Measurements from ENCODE around the gene WDR62.

WDR62 gene

DNA sequence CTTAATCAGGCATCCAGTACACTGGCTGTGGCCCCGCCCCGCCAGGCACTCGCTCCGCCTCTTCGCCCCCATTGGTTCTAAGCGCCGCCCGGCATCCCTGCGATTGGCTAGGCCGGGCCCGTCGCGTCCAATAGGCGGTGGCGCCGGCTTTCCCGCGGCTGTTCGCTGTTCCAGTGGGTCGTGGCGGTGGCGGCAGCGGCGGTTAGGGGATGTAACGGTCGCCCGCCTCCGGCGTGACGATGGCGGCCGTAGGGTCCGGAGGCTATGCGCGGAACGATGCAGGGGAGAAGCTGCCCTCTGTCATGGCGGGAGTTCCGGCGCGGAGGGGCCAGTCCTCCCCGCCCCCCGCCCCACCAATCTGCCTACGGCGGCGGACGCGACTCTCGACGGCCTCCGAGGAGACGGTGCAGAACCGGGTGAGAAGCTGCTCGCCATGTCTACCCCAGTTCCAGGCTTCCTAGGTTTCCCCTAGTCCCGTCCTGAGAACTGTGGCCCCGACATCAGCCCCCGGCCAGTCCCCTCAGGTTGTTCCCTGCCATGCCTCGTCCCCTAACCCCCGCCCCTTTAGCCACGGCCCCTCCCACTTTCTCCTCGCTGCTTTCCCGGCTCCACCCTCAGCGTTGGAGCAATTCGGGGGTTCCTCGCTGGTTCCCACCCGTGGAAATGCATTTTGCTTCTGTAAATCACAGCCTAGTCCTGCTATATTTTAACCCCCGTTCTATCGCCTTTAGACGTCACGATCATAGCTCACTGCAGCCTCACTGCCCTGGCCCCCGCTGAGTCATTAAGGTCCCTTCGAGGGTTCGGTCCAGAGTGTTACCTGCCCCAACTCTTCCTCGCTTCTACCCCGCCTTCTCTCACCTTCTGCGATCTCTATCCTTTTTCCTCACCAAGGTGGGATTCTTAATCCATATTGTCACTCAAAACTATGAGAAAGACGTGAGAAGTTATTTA lies at the start of gene WDR62:
Gene WDR62, plus strand, starts transcription at position 165 of the 954 bp plus-strand sequence. Its CDS starts 75 bp downstream, at position 240.
- DNase-seq = peak; percentile 97

DNA sequence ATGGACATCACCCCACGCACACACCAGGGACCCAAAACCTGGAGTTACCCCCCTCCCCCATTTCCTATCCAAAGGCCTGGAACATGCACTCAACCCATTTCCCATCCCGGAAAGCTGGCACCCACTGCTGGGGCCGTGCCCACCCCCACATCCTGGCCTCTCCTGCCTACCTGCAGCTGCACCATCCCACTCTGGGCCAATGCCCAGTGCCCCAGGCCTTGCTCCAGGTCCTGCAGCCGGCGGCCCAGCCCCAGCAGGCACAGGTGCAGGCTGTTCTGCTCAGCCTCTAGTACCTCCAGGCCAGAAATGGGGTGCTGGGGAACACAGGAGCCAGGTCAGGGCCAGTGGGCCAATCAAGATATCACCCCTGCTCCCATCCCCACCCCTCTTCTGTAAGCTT lies 47.7 kb upstream of the WDR62 start:
- DNase-seq = no peak

DNA sequence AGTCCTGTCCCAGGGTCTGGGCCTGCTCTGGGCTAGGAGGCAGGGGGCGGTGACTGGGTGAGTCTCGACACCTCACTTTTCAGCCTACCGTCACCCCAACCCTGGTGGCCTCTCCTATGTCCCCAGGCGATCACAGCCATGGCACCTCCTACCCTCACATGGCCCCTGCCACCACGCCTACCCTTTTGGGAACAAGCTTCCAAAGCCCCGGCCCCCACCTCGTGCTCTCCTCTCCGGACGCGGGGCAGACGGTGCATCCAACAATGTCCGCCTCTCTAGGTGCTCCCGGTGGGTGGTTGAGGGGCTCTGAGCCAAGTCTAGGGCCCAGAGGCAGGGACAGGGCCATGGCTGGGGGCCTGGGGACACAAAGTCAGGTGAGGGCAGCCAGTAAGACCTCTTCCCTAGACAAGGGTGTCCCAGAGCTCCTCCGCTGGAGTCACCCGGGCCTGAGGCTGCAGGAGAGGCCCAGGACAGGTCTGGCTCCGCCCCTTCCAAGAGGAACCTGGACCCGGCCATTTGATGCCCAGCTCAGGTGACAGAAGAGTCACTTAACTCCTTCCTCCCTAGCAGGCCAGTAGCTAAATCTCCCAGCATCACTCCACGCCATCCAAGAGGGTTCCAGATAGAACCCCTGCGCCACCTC lies 46.2 kb upstream of the WDR62 start, which contains the start of gene SYNE4:
Gene SYNE4, minus strand, starts transcription at position 478 of the 643 bp plus-strand sequence. Its CDS starts 132 bp downstream, at position 346.
- DNase-seq = peak; percentile 69

DNA sequence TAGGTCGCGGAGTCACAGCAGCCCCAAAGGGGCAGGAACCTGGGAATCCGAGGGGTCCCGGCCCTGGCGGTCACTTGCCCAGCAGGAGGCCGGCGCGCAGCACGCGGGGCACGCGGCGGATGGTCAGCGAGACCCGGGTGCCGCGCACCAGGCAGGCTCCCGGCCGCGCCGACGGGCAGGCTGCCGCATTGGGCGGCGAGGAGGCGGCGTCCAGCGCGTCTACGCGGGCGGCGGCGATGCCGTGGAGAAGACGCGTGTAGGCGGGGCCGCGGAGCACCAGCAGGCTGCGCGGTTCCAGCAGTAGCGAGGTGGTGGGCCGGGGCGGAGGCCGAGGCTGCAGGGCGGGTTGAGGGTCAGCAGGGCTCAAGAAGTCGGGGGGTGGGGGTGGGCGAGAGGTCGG lies 45.5 kb upstream of the WDR62 start:
- DNase-seq = peak; percentile 80

- peak; percentile 41 for DNase-seq
Measured at GRCh38 chr19:36009633-36010379, 44.9 kb upstream of the WDR62 start.

DNA sequence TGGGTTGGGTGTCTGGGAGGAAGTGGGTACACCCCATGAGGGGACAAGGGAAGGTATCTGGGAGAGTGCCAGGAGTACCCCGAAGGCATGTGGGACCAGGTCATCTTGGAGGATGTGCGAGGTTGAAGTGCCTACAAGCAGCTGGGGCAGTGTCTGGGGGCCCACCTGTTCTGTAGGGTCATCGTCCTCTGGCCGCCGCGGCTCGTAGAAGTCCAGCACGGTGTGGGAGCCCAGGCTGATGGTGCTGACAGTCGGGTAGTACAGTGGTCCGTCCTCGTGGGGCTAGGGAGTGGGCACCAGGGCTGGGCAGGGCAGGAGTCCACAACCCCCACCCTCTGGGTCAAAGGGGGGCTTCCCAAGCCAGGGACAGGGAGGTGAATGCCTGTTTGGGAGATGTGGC lies 44.3 kb upstream of the WDR62 start:
- DNase-seq = no peak

GRCh38 chr19:36013280-36014011 lies 41.3 kb upstream of the WDR62 start:
- DNase-seq = no peak

DNA sequence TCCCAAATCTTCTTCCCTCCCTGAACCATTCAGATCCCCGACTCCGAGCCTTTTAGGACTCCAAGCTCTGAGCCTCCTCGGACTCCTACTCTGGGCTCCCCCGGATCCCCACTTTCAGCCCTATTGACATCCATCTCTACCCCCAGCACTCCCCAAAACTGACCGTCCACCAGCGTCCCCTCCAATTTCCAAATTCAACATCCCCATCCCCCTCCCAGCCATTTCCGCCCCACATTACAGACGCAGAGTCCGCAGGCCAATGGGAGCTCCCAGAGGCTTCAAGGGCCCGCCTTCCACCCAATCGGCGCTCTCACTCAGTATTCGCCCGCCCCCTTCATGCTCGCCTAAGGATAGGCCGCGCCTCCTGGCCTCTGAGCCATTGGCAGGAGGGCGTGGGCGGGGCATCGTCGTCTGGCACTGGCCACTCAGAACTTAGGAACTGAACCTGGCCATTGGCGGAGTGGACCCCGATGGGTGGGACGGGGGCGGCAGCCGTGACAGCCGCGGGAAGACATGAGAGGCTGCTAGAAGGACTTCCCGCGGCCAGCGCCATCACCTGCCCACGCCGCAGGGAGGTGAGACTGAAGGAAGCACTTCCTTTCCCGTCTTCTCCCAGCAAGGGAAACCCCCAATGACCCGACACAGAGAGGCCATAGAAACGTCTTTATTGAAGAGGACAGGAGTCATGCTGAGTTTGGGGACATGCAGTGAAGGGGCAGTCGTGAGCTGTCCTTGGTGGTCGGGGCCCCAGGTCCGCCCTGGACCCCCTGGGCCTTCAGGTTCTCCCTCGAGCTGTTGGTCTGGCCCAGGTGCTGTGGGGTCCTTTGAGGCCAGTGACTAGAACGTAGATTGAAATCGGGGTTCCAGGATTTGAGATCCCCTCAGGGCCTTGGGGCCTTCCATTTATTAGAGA lies 40.4 kb upstream of the WDR62 start, which contains the start of gene ALKBH6:
Gene ALKBH6, minus strand, starts transcription at position 202 of the 913 bp plus-strand sequence. CDS start 816 bp downstream, outside the sequence.
- peak; percentile 100 for DNase-seq

- no peak for DNase-seq
Measured at GRCh38 chr19:36019061-36019670, 35.5 kb upstream of the WDR62 start.

DNA sequence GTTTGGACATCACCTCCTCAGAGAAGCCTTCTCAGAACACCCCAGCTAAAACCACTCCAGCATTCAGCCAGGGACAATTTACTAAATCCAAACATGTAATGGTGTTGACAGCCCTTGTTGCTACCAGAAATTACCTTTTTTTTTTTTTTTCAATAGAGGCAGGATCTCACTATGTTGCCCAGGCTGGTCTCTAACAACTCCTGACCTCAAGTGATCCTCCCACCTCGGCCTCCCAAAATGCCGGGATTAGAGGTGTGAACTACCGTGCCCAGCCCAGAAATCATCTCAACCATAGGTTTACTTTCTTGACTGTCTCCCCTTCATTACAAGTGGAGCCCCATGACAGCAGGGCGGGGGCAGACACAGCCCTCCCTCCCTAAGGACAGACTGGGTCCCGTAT lies 31.3 kb upstream of the WDR62 start:
- DNase-seq = no peak

DNA sequence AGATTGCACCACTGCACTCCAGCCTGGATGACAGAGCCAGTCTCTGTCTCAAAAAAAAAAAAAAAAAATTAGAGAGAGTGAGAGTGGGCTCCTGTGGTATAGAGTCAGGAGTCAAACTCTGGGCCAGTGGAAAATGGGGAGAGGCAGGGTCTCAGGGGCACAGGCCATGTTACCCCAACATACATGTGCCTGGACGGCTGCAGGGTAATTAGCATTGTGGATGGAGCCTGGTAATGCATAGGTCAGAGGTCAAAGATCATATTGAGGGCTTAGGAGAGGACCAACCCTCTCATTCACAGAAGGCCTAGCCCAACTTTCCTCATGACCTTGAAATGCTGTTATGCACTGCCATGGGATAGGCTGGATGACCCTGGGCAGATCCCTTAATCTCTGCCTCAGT lies 29.2 kb upstream of the WDR62 start:
- no peak for DNase-seq

DNA sequence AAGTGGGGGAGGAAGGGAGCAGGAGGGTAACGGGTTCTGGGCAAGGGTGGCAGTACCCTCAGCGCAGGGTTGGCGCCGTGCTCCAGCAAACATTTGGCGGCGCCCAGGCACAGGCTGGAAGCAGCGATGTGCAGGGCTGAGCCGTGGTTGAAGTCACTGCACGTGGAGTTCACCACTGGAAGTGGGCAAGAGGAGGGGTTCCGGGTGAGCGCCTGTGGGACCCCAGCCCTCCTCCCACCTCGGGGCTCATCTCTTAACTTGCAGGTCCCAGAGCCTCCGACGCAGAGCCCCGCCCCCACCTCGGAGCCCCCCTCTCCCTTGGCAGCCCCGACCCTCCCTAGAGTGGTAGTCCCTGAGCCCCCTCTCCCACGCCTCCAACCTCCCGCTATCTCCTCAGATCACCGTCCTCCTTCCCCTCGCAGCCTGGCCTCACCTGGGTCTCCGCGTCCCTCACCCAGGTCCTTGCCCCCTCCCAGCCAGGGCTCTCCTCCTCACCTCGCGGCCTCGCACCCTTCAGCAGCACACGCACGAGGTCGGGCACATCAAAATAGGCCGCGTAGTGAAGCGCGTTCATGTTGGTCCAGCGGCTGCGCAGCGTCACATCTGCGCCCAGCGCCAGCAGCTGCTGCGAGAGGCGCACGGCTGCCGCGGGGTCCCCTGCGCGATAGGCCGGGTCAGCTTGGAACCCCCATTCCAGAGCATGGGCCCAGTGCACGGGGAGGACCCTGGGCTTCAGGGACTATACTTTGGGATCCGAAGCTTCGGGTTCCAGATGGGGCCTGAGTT lies 28.4 kb upstream of the WDR62 start:
- DNase-seq = no peak

- no peak for DNase-seq
Measured at GRCh38 chr19:36027696-36028095, 27.0 kb upstream of the WDR62 start.

DNA sequence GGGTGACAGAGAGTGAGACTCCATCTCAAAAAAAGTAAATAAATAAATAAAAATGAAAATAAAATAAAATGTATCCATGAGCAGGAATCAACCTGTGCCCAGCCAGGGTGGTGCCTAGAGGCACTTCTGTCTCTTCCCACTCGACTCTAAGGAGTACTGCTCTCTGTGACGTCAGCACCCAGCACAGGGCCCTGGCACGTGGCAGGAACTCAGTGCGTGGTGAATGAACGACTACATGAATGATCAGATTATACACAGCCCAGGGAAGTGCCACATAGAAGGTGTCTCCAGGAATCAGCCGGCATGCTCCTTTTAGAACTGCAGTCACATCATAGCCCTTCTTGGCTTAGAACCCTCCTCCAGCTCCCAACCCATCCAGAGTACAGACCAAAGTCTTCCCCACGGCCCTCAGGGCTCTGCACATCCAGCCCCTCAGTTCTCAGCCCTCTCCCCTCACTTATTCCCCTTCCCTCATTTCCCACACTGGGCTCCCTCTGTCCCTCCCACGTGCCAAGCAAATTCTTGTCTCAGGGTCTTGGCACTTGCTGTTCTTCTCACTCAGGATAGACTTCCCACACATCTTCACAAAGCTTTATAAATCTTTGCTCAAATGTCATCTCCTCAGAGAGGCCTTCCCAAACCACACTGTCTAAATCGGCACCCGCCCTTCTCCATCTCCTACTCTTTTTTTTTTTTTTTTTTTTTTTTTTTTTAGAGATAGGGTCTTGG lies 26.2 kb upstream of the WDR62 start:
- no peak for DNase-seq

DNA sequence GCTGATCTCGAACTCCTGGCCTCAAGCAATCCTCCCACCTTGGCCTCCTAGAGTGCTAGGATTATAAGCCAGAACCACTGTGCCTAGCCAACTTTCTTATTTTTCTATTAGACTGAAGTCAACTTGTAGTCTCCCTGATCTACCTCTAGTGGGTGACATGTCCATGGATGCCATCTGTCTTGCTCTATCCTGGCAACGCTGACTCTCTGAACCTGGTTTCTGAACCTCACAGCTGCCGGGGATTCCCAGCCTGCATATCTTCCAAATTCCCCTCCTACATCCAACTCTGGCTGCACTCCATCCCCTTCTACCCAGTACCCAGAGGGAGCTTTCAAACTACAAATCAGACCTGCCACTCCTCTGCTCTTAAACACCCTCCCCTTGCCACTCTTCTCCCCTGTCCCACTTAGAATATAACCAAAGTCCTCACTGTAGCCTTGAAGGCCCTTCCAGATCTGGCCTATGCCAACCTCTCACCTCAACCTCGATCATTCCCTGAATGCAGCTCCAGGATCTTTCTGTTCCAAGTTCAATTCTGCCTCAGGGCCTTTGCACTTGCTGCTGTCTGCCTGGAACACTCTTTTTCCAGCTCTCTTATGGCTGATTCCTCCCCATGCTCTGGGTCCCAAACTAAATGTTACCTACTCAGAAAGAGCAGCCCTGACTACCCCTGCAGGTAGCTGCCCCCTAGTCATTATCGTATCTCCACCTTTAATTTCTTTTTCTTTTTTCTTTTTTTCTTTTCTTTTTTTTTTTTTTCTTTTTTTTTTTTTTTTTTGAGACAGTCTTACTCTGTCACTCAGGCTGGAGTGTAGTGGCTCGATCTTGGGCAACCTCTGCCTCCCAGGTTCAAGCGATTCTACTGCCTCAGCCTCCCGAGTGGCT lies 24.2 kb upstream of the WDR62 start:
- DNase-seq = no peak

DNA sequence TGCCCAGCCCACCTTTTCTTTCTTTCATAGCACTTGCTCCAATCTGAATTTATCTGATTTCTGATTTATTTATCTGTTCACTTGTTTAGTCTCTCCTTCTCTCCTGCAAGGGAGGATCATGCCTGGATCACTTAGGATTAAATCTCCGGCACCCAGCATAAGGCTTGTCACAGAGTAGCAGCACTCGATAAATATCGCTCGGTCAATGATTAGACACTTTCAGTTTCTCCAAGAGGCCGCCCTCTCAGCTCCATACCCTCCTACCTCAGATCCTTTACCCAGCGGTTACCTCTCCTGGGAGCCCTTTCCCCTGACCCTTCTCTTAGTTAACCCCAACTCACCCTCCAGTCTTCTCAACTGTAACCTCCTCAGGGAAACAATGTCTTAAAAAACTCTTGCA lies 23.4 kb upstream of the WDR62 start:
- DNase-seq = no peak

DNA sequence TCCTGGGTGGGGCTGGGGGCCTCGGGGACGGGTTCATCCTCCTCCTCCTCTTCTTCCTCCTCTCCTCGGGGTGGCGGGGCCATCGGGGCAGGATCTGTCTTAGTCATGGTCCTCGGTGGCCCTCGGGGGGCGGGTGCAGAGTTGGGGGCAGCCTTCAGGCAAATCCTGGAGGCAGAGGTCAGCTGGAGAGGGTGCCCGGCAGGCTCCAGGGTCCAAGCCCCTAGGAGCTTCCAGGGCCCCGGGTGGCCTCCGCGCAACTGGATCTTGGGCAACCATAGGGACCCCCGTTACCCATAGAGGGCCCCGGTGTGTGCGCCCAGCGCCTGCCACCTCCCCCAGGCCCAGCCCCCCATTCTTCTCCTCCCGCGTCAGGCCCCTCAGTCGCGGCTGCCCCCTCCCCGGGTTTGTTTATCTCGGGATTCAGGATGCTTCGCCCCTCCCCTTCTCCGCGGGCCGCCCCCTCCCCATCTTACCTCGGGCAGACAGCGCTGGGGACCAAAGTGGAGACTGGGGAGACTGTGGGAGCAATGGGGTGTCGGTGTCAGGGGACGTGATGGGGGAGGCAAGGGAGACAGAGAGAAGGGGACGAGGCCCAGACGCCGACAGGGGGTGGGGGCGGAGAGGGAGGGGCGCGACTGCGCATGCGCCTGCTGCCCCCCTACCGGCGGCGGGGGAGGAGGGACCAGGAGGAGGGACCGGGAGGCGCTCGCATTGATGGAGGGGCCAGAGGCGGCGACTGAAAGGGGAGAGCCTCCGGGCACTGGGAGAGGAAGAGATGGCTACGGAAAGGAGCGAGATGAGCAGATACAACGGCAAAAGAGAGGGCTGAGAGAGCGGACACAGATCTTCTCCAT lies 22.2 kb upstream of the WDR62 start, which contains the start of gene CLIP3:
Gene CLIP3, minus strand, starts transcription at position 623 of the 854 bp plus-strand sequence. Its CDS starts 516 bp downstream, at position 107.
- peak; percentile 91 for DNase-seq

Measured in NCI-H146 (cell line).